Stimulated activated effector memory CD8-positive, alpha-beta T cell treated with anti-CD3 and anti-CD28 coated beads, Interleukin-12 subunit alpha, Interleukin-12 subunit beta, amount 100 ng/mL, for 72 hours (primary cell): ENCODE data around the gene SIGMAR1.

Experiments used
- ATAC-seq: fragments of 150-1000 bp; cut with Tn5 transposase; 2 replicates; pipeline ENCODE4 v1.10.0; 2021
- DNase-seq, 2 donors: peaks; one replicate each; pipeline ENCODE4 v3.0.0; 2021 to 2022; ENCODE audit warnings: low spot score in 2 of 2
- H3K27ac Mint-ChIP-seq: one replicate; pipeline ENCODE4 v1.8.0; 2022; ENCODE audit warnings: mild to moderate bottlenecking, mixed read lengths
- H3K36me3 Mint-ChIP-seq: one replicate; pipeline ENCODE4 v1.8.0; 2022; ENCODE audit warnings: mild to moderate bottlenecking, mixed read lengths
- H3K4me1 Mint-ChIP-seq: one replicate; pipeline ENCODE4 v1.8.0; 2022; ENCODE audit warnings: mixed read lengths
- H3K4me3 Mint-ChIP-seq: one replicate; pipeline ENCODE4 v1.8.0; 2022; ENCODE audit warnings: mild to moderate bottlenecking, mixed read lengths
- H3K9me3 Mint-ChIP-seq: one replicate; pipeline ENCODE4 v1.8.0; 2022; ENCODE audit warnings: mixed read lengths

SIGMAR1 gene

GRCh38 chr9:34637356-34638137, at the start of gene SIGMAR1:
SIGMAR1 (minus strand) TSS chr9:34637787; CDS start chr9:34637697, 90 bp downstream.
- H3K4me1 Mint-ChIP-seq = peaks cover 47% of the 10 kb centered on the region
- H3K36me3 Mint-ChIP-seq = peaks cover 22% of the 10 kb centered on the region
- peak within 1 kb of the TSS; percentile 89 for H3K4me3 Mint-ChIP-seq
- ATAC-seq = peak; percentile 95
- H3K9me3 Mint-ChIP-seq = no peaks in the 10 kb centered on the region
- peak within 1 kb of the TSS; percentile 97 for H3K27ac Mint-ChIP-seq
- DNase-seq = peak; percentile 97 to 98

DNA sequence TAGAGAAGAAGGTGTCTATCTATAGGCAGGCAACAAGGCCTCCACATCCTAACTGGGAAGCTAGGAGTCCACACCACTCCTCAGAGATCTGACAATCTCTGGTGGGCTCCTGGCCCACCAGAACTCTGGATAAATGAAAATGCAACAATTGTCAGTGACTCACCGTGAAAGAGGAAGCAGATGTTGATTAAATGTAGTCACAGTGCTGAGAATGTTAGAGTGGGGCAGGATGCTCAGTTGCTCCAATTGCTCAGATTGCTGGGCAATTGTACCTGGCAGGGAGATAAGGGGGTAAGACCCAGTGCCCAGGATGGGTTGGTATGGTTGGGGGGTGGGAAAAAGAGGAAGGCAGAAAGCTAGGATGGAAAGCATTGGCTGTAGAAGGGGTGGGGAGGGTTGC, 49.1 kb upstream of the SIGMAR1 start:
- H3K4me1 Mint-ChIP-seq = peaks cover 22% of the 10 kb centered on the region
- H3K36me3 Mint-ChIP-seq = no peaks in the 10 kb centered on the region

DNA sequence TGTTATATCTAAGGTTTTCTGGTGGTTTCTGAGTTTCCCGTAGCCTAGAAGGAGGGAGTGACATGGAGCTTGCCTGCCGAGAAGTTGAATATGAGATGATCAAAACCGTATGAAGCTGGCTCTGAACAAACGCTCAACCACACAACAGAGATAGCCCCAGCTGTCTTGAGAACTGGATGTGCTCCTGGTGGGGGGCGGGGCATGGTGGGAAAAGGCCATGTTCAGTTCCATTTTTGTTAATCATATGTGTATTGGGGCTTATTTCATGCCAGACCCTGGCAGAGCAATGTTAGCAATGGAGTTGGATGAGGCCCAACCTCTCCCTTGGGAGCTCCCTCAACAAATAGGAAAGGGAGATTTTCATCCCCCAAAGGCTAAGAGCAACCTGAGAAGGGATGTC, 48.6 kb upstream of the SIGMAR1 start:
- Mint-ChIP-seq H3K9me3 (no peaks in the 10 kb centered on the region), H3K27ac (no peak overlapping the region), H3K4me3 (no peak overlapping the region), H3K36me3 (no peaks in the 10 kb centered on the region), H3K4me1 (peaks cover 19% of the 10 kb centered on the region)
- DNase-seq (no peak), ATAC-seq (no peak)

More for the DNA sequence above, 49.1 kb upstream of the SIGMAR1 start:
- Mint-ChIP-seq H3K9me3 (no peaks in the 10 kb centered on the region), H3K4me3 (no peak overlapping the region), H3K27ac (no peak overlapping the region)
- ATAC-seq (no peak), DNase-seq (no peak)

DNA sequence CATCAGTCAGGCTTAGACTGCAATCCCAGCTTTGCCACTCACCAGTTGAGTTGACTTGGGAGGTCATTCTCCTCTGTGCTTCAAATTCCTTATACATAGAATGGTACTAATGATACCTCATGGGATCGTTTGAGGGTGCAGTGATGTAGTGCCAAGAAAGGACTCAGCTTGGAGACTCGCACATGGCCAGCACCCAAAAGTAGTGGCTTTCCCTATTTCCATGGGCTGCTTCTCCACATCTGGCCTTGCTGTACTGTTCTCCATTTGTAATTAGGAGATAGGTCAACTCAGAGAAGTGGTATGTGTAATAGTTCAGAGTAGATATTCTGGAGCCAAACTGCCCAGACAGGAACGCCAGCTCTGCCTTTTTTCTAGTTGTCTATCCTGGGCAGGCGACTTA, 48.0 kb upstream of the SIGMAR1 start:
- ATAC-seq (no peak), DNase-seq (no peak)
- Mint-ChIP-seq H3K9me3 (no peaks in the 10 kb centered on the region), H3K4me1 (peaks cover 16% of the 10 kb centered on the region), H3K27ac (peak overlapping the region; percentile 53), H3K36me3 (no peaks in the 10 kb centered on the region), H3K4me3 (no peak overlapping the region)

DNA sequence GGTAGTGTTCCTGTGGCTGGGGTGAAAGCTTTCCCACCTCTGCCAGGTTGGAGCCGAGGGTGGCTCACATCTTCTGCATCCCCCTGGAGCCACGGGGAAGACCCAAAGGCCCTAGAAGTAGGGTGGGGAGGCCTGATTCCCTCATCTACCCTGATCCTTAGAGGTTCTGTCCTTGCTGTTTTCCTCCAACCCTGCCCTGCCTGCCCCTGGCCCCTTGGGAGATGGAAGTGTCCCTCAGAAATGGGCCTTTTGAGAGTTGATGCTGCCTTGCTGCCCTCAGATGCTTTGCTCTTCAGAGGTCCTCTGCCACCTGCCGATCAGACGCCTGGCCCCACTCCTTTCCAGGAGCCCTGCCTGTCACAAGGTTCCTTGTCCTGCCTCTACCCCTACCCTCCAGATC, 47.2 kb upstream of the SIGMAR1 start:
- no peak for DNase-seq
- Mint-ChIP-seq H3K27ac (peak overlapping the region; percentile 53), H3K9me3 (no peaks in the 10 kb centered on the region)

DNA sequence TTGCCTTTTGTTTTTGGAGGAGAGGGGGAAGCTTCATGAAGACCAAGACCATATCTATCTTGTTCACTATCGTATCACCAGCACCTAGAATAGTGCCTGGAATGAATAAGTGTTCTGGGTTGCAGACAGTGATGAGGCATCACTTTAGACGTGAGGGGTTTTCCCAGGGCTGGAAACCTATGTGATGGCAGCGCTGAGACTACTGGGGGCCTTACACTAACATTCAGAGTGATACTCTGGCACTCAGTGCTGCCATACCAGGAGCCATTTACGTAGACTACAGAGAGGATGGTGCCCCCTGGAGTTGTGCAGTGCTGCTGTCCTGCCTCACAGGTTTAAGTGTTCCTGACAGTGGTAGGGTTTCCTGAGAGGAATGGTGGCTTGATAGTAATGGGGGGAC, 46.6 kb upstream of the SIGMAR1 start:
- peak overlapping the region; percentile 53 for H3K27ac Mint-ChIP-seq
- H3K4me1 Mint-ChIP-seq = peaks cover 16% of the 10 kb centered on the region
- ATAC-seq (peak; percentile 99), DNase-seq (no peak)
- H3K36me3 Mint-ChIP-seq = no peaks in the 10 kb centered on the region
- H3K9me3 Mint-ChIP-seq = no peaks in the 10 kb centered on the region
- H3K4me3 Mint-ChIP-seq = no peak overlapping the region

More for the DNA sequence above, 47.2 kb upstream of the SIGMAR1 start:
- peaks cover 16% of the 10 kb centered on the region for H3K4me1 Mint-ChIP-seq
- no peak for ATAC-seq
- H3K36me3 Mint-ChIP-seq = no peaks in the 10 kb centered on the region
- H3K4me3 Mint-ChIP-seq = no peak overlapping the region

- Mint-ChIP-seq H3K36me3 (no peaks in the 10 kb centered on the region), H3K4me1 (no peaks in the 10 kb centered on the region), H3K27ac (peak overlapping the region; percentile 20), H3K9me3 (no peaks in the 10 kb centered on the region), H3K4me3 (no peak overlapping the region)
- no peak for ATAC-seq
- DNase-seq = no peak
Measured at GRCh38 chr9:34675869-34676268, 38.3 kb upstream of the SIGMAR1 start.

DNA sequence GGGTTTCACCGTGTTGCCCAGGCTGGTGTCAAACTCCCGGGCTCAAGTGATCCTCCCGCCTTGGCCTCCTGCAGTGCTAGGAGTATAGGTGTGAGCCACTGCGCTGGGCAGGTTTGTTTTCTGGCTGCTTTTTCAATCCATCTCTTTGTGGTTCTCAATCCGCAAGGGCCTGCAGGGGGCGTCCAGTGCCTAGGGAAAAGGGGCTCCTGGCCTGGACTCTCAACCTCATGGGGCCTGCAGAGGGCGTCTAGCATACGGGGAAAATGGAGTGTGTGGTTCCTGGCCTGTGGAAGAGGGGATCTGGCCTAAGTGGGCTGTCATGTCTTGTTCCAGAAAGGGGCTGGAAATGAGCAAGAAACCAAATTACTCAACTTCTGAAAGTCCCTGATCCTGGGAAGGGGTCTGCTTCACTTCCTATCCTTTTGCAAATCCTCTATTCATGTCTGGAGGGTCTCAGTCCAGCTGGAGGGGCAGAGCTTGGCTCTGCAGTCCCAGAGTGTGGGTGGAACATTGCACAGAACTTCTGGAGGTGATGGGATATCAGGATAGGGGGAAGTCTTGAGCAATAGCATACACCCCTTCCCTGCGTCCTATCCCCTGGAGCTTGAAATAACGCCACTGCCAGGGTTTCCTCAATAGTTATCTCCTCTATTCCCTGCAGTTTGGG, 37.6 kb upstream of the SIGMAR1 start:
- no peaks in the 10 kb centered on the region for H3K4me1 Mint-ChIP-seq
- ATAC-seq (peak; percentile 76), DNase-seq (peak; percentile 26 to 75)
- H3K36me3 Mint-ChIP-seq = no peaks in the 10 kb centered on the region
- H3K9me3 Mint-ChIP-seq = no peaks in the 10 kb centered on the region
- H3K4me3 Mint-ChIP-seq = no peak overlapping the region
- H3K27ac Mint-ChIP-seq = peak overlapping the region; percentile 20

DNA sequence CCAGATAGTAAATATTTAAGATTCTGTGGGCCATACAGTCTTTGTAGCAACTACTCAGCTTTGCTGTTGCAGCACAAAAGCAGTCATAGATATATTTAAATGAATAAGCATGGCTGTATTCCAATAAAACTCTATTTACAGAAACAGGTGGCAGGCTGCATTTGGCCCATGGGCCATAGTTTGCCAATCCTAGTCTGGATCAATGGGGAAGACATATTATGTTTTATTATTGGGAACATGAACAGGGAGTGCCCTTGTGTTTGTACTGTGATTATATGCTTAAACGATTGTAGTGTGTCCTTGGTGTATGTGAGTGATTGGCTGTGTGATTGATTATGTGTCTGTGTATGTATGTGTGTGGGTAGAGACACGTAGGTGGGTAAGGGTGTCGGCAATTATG, 36.9 kb upstream of the SIGMAR1 start:
- Mint-ChIP-seq H3K27ac (no peak overlapping the region), H3K4me1 (no peaks in the 10 kb centered on the region)
- DNase-seq = no peak

DNA sequence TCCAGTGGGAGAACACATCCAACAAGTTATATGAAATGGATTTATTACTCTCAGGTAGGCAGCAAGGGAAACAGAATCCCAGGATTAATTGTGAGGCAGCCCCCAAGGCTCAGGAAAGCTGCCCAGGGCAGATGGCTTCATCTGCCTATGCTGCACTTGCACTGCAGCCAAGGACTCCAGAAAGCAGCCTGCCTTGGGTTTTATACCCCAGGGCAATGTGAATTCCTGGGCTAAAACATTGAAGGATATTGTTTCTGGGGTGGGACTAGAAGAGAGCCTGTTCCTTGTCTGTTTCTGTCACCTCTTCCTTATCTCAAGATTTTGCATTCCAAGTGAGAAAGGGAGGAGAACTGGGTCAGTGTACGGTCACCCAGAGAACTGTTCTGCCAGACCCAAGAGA, 33.7 kb upstream of the SIGMAR1 start:
- ATAC-seq (no peak), DNase-seq (no peak)
- Mint-ChIP-seq H3K4me1 (peaks cover 9% of the 10 kb centered on the region), H3K27ac (no peak overlapping the region), H3K36me3 (peaks cover under 1% of the 10 kb centered on the region), H3K4me3 (no peak overlapping the region), H3K9me3 (peaks cover 3% of the 10 kb centered on the region)

More for the DNA sequence above, 36.9 kb upstream of the SIGMAR1 start:
- ATAC-seq = no peak
- no peaks in the 10 kb centered on the region for H3K9me3 Mint-ChIP-seq
- H3K36me3 Mint-ChIP-seq = no peaks in the 10 kb centered on the region
- H3K4me3 Mint-ChIP-seq = no peak overlapping the region

GRCh38 chr9:34669809-34670562, 32.4 kb upstream of the SIGMAR1 start:
- Mint-ChIP-seq H3K4me1 (peaks cover 9% of the 10 kb centered on the region), H3K27ac (no peak overlapping the region), H3K4me3 (no peak overlapping the region), H3K36me3 (peaks cover 7% of the 10 kb centered on the region), H3K9me3 (peaks cover 3% of the 10 kb centered on the region)
- ATAC-seq (no peak), DNase-seq (no peak)

DNA sequence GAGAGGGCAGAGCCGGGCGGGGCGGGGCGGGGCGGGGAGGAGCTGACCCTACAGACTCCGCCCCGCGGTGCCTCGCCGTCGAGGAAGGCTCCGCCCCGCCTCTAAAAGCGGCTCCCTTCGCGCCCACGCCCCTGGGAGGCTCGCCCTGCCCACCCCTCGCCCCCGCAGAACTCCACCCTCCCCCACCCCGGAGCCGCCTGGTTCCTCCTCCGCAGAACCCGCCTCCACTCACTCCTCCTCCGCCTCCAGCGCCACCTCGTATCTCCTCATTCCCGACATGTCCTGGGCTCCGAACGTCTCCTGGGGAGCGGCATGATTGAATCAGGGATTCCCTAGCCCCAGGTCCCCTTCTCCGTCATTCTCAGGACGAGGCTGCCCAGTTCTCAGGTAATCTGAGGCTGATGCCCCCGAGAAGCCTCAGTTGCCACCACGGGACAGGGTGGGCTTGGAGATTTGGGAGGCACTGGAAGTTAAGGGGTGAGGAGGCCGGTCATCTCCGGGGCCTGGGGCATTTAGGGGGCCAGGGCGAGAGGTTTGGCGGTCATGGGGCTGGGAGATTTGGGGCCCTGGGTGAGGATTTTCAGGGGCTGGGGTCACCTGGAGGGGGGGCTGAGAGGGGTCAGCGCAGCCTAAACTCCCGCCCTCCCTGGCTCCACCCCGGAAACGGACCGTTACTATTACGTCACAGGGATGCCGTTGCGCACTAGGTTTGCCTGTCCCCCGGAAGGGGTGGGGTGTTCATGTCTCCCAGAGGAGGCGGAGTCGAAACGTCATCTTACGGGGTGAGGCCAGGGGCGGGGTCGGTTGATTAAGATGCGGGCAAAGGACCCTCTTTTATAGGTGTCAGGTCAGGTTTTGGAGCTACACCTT, 28.0 kb upstream of the SIGMAR1 start:
- Mint-ChIP-seq H3K4me3 (peak overlapping the region; percentile 86), H3K4me1 (peaks cover 35% of the 10 kb centered on the region), H3K36me3 (peaks cover 18% of the 10 kb centered on the region), H3K27ac (peak overlapping the region; percentile 93), H3K9me3 (peaks cover 3% of the 10 kb centered on the region)
- DNase-seq = peak; percentile 72 to 92
- peak; percentile 84 for ATAC-seq

- H3K27ac Mint-ChIP-seq = peak overlapping the region; percentile 93
- peaks cover 35% of the 10 kb centered on the region for H3K4me1 Mint-ChIP-seq
- H3K9me3 Mint-ChIP-seq = peaks cover 3% of the 10 kb centered on the region
- peaks cover 18% of the 10 kb centered on the region for H3K36me3 Mint-ChIP-seq
- DNase-seq (no peak), ATAC-seq (peak; percentile 31)
- H3K4me3 Mint-ChIP-seq = peak overlapping the region; percentile 86
Measured at GRCh38 chr9:34665067-34665380, 27.4 kb upstream of the SIGMAR1 start.

DNA sequence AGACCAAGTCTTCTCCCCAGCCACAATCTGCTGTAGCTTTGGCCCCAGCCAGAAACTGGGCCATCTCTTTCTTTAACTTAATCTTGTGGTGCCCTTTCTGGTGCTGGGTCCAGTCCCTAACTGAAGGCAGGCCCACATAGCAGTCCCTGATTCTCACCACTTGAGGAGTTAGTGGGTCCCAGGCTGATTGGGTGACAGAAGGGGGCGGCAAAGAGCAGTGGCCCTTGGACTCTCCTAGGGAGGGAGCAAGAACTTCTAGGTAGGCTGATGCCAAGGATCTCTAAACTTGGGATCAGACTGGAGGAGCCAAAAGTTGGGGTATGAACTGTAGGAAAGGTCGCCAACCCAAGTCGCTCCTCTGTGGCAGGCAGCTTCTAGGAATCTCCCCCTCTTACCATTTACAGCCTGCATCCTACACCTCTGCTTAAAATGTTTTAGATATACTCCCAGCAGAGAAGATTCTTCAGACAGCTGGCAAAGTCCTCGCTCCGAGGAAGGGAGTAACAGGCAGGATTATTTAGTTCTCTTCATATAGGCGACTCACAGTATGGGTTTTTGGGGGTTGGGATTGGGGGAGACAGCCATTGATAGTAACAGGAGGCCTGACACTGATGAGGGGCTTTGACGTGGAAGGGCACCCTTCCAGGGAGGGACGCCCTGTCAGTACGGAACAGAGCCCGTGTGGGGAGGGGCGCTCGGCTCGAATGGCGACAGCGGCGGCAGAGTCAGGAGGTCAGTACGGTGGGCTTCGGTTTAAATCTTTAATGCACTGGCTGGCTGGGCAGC, 26.9 kb upstream of the SIGMAR1 start:
- H3K9me3 Mint-ChIP-seq = peaks cover 3% of the 10 kb centered on the region

More for the DNA sequence above, 26.9 kb upstream of the SIGMAR1 start:
- peaks cover 18% of the 10 kb centered on the region for H3K36me3 Mint-ChIP-seq
- H3K4me1 Mint-ChIP-seq = peaks cover 35% of the 10 kb centered on the region
- ATAC-seq (peak; percentile 69), DNase-seq (peak; percentile 63 to 82)
- peak overlapping the region; percentile 93 for H3K27ac Mint-ChIP-seq
- H3K4me3 Mint-ChIP-seq = peak overlapping the region; percentile 86
